HG02588 (cell line): ENCODE results near the gene CRYL1.

Experiments
- ATAC-seq: cut with Tn5 transposase; IDR thresholded peaks from one replicate; pipeline ENCODE4 v1.9.1; 2021; ENCODE audit warnings: mild to moderate bottlenecking, moderate library complexity; ENCODE audit not compliant: unreplicated experiment

The CRYL1 gene

GRCh38 chr13:20387006-20387405 is 138.7 kb downstream of the CRYL1 start:
- no peak for ATAC-seq

DNA sequence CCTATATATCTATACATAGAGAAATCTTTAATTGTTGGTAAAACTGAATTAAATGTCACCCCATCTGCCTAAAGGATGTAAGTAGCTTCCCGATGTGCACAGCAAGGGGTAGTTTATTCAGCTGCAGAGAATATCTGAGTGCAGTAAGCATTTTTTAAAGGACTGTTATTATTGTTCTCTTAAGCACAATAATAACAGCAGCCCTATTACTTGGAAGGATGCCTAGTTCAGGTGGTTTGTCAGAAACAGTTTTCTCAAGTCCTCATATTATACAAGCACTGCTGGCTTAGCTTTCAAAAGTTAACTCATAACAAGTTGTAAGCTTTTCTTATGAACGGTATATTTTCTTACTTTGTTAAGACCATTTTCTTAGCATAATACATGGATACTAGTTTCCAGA is 142.6 kb downstream of the CRYL1 start:
- ATAC-seq, result no peak

- no peak for ATAC-seq
These were observed 144.3 kb downstream of the CRYL1 start for GRCh38 chr13:20381401-20381800.

DNA sequence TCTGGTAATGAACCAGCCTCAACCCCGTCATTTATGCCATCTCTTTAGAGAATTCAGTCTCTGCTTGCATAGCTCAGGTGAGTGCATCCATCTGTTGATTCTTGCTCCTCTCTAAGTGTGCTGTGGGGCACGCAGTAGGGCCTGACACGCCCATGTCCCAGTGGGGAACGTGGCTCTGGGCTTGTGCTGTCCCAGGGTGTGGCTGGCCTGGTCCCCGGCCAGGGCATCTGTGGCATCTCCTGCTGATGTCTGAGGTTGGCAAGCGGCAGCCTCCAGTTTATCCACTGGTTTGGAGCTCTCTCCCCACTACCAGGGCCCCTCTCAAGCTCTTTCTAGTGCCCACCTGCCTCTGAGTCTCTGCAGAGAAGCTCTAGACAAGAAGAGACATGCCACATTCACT is 146.9 kb downstream of the CRYL1 start:
- ATAC-seq, result no peak

- ATAC-seq, result no peak
These were observed 147.9 kb downstream of the CRYL1 start for GRCh38 chr13:20377720-20378119.

DNA sequence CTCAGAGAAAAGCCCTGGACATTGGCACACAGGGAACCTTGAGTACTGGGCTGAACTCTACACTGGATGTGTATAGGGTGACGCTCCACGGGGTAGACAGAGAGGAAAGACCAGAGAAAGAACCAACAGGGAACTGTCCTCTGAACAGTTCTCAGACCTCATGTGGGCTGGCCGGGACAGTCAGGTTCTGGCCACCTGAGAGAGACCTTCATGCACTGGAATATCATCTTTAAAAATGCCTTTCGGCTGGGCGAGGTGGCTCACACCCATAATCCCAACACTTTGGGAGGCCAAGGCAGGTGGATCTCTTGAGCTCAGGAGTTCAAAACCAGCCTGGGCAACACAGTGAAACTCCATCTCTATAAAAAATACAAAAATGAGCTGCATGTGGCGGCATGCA is 149.8 kb downstream of the CRYL1 start:
- ATAC-seq, result no peak

DNA sequence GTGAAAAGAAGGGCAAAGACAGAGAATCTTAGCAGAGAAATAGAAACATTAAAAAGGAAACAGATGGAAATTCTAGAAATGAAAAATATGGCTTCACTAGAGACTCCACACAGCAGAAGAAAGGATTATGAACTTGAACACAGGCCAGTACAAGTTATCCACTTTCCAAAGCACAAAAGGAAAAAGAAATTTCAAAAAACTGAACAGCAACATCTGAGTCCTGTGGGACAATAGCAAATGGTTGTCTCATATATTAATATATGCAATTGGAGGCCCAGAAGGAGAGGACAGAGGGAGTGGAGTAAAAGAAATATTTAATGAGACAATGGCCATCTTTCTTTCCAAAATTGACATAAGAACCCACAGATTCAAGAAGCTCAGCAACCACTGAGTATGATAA is 151.8 kb downstream of the CRYL1 start:
- ATAC-seq, result no peak

GRCh38 chr13:20371825-20372224 is 153.8 kb downstream of the CRYL1 start:
- ATAC-seq, result no peak

DNA sequence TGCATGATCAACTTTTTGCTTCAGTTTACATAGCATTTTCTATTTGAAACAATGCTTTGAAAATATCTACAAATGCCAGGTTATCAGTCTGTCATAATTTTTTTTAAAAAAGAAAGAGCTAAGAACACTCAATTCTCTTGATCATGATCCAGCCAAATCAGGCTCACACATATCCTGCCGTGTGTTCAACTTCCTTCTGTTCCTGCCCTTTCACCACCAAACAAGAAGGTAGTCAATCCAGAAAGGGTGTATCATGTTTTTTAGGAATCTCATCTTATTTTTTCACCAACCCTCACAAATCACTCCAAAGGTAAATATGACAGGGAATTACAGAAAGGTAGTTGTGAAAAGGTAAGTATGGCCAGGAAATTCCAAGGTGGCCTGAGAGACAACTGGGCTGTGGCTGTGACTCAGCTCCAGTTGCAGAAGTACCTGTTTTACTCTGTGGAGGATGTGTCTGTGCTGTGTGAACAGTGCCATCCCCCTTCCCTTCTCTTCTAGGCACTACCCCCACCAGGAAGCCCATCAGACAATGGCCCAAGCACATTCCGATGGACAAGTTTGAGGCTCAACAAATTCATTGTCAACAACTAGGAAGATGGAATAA is 154.7 kb downstream of the CRYL1 start:
- no peak for ATAC-seq

DNA sequence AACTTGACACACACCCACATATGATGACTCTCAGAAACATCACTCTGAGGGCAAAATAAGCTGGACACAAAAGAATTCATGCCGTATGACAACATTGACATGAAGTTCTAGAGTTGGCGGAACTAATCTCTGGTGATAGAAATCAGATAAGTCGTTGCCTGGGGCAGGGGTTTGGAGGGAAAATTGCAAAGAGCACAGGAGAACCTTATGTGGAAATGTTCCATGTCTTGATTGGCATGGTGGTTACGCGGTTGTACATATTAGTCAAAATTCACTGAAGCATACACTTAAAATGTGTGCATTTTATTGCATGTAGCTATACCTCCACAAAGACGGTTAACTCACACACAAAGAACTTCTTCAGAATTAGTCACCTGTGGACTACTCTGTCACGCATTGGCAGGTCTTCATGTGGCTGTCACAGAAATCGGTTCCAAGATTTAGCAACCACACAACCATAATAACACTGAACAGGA is 155.7 kb downstream of the CRYL1 start:
- ATAC-seq, result no peak

- no peak for ATAC-seq
These were observed 159.6 kb downstream of the CRYL1 start for GRCh38 chr13:20366056-20366455.

- no peak for ATAC-seq
These were observed 162.1 kb downstream of the CRYL1 start for GRCh38 chr13:20363603-20364002.

- ATAC-seq, result no peak
These were observed 162.5 kb downstream of the CRYL1 start for GRCh38 chr13:20363172-20363571.

- no peak for ATAC-seq
These were observed 163.1 kb downstream of the CRYL1 start for GRCh38 chr13:20362484-20363041.

- no peak for ATAC-seq
These were observed 164.7 kb downstream of the CRYL1 start for GRCh38 chr13:20360835-20361412.

- no peak for ATAC-seq
These were observed 165.6 kb downstream of the CRYL1 start for GRCh38 chr13:20360041-20360491.

DNA sequence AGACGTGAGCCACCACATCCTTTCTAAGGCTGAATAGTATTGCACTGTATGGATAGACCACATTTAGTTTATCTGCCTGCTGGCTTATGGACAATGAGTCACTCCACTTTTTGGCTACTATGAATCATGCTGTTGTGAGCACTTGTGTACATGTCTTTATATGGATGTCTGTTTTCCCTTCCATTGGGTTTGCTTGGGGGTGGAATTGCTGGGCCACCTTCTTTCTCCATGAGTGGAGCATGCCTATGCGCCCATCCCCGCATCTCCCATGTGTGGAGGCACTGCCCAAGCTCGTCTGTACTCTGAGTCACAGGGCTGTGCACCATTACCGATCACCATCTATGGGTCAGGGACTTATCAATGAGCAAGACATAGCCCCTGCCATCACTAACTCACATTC is 166.3 kb downstream of the CRYL1 start:
- ATAC-seq, result no peak

- ATAC-seq, result no peak
These were observed 167.6 kb downstream of the CRYL1 start for GRCh38 chr13:20358022-20358421.

DNA sequence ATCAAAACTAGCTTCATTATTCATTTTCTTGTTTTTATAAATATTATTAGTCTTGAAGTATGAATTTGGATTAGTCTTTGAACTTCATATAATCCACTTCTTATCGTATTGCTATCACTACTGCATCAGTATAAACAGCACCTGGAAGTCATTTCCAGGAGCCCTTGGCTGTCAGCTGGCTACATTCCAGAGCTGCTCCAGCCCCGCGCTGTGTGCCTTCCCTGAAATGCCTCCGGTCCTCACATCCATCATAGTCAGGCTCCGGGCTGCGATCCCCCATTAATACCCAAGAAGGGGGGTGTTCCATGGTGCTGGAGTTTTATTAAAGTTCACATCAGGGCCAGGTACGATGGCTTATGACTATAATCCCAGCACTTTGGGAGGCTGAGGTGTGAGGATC is 169.2 kb downstream of the CRYL1 start:
- no peak for ATAC-seq

- ATAC-seq, result no peak
These were observed 170.9 kb downstream of the CRYL1 start for GRCh38 chr13:20354722-20355121.

DNA sequence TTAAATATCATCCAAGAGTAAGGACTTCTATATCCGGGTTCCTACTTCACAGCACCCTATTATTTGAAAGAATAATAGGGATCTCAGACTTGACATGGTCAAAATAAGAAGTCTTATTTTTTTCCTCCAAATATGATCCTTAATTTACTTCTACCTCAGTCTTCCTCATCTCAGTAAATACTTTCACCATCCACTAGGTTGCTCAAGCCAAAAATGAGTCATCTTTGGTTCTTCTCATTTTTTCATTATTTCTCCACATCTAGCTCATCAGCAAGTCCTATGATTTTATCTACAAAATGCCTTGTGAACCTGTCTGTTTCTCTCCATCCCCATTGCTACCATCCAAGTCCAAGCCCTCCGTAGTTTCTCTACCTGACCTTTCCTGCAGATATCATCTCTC is 171.7 kb downstream of the CRYL1 start:
- no peak for ATAC-seq
